HepG2 (cell line): ENCODE measurements around the gene ANKS1B. TPM values are rescaled to one million over a fixed set of nuclear protein-coding genes. Genes with fewer than 3 reads are reported as not detected.

Experiments
- ATAC-seq: fragments of 200-7000 bp; cut with Tn5 transposase; 3 replicates; pipeline ENCODE4 v1.9.1; 2020; ENCODE audit warnings: mild to moderate bottlenecking, moderate library complexity
- BruUV-seq: library from RNA; stranded (reverse); fragments of 400-500 nt; replicated peaks from 2 replicates; lab custom pipeline; 2021; lab: Mats Ljungman, UMichigan
- CTCF ChIA-PET: fragments of 300-600 bp; formaldehyde crosslinking; extraction: SDS; loops from one replicate; lab custom pipeline; 2021; ENCODE audit warnings: low total read pairs, inconsistent platforms, low intra/inter-chr PET ratio; lab: Yijun Ruan, JAX
- POLR2A ChIA-PET: fragments of 350-600 bp; sonication (Branson Sonifier 250); formaldehyde crosslinking; loops from one replicate; lab custom pipeline; 2020; ENCODE audit warnings: antibody characterized with exemption, inconsistent platforms; lab: Yijun Ruan, JAX
- DNase-seq: peaks from one replicate; pipeline ENCODE4 v3.0.0-alpha.2; 2015; ENCODE audit warnings: low spot score
- FAIRE-seq: peaks from 3 replicates; lab custom pipeline; 2011; peaks lifted over from hg19 to GRCh38; lab: Jason Lieb, UNC
- H2AFZ ChIP-seq: one replicate; pipeline ENCODE4 v1.6.1; 2011; ENCODE audit warnings: low read length, inconsistent platforms
- H3K27ac ChIP-seq: fragments of 300-600 bp; 3 replicates; pipeline ENCODE4 v1.8.0; 2011; ENCODE audit warnings: mixed run types, mild to moderate bottlenecking, mixed read lengths, low read length, inconsistent platforms; ENCODE audit not compliant: insufficient read depth; ENCODE audit errors: extremely low read length
- H3K27me3 ChIP-seq, 2 experiments: fragments of 200-600 bp in 1 of 2; 2 replicates in 1 of 2; 3 replicates in 1 of 2; pipeline versions ENCODE4 v1.6.0 to v1.8.0; 2011; ENCODE audit warnings: low read length in 2 of 2, mild to moderate bottlenecking in 2 of 2, moderate library complexity in 2 of 2, inconsistent platforms in 1 of 2; ENCODE audit not compliant: insufficient read depth in 2 of 2, control insufficient read depth in 1 of 2
- H3K36me3 ChIP-seq, 2 experiments: fragments of 200-600 bp in 1 of 2; replicated peaks in 1 of 2; 2 replicates in 1 of 2; 3 replicates in 1 of 2; pipeline versions ENCODE4 v1.5.1 to v1.8.0; 2011; ENCODE audit warnings: low read length in 2 of 2, inconsistent platforms in 1 of 2; ENCODE audit not compliant: insufficient read depth in 2 of 2, control insufficient read depth in 1 of 2
- H3K4me1 ChIP-seq: 2 replicates; pipeline ENCODE4 v1.5.1; 2012; ENCODE audit warnings: low read length, inconsistent platforms; ENCODE audit not compliant: insufficient read depth
- H3K4me2 ChIP-seq: 2 replicates; pipeline ENCODE4 v1.6.0; 2011; ENCODE audit warnings: low read depth, low read length, inconsistent platforms
- H3K4me3 ChIP-seq, 3 experiments: fragments of 200-600 bp in 1 of 3; sonication (generic), shearing (Covaris generic) in 1 of 3; replicated peaks in 1 of 3; 2 replicates each; pipeline ENCODE4 v1.5.1; 2011 to 2016; ENCODE audit warnings: low read length in 3 of 3, inconsistent platforms in 2 of 3, low read depth in 2 of 3, mild to moderate bottlenecking in 2 of 3, control low read depth in 1 of 3, mixed read lengths in 1 of 3; ENCODE audit not compliant: insufficient read depth in 1 of 3
- H3K79me2 ChIP-seq: one replicate; pipeline ENCODE4 v1.6.1; 2011; ENCODE audit warnings: low read length, inconsistent platforms; ENCODE audit not compliant: insufficient read depth
- H3K9ac ChIP-seq: 2 replicates; pipeline ENCODE4 v1.6.0; 2011; ENCODE audit warnings: mild to moderate bottlenecking, low read depth, low read length, inconsistent platforms; ENCODE audit not compliant: insufficient read depth
- H3K9me3 ChIP-seq: 2 replicates; pipeline ENCODE4 v1.5.1; 2012; ENCODE audit warnings: mild to moderate bottlenecking, low read length
- H4K20me1 ChIP-seq: 2 replicates; pipeline ENCODE4 v1.6.0; 2011; ENCODE audit warnings: inconsistent platforms, mild to moderate bottlenecking, low read length, moderate library complexity; ENCODE audit not compliant: insufficient read depth
- CEBPB ChIP-seq: IDR thresholded peaks from 2 replicates; pipeline ENCODE4 v1.6.1; 2011; ENCODE audit warnings: low read depth, low read length, improper control_type of control experiment, borderline replicate concordance
- GMEB2 ChIP-seq: IDR thresholded peaks from 2 replicates; pipeline ENCODE4 v1.6.1; 2016; ENCODE audit warnings: missing biosample characterization, missing genetic modification reagents, low read depth
- KDM6A ChIP-seq: IDR thresholded peaks from 2 replicates; pipeline ENCODE4 v1.6.1; 2016; ENCODE audit warnings: low read depth
- THRA ChIP-seq: sonication (generic); formaldehyde crosslinking; IDR thresholded peaks from 2 replicates; pipeline ENCODE4 v1.4.0; 2020; ENCODE audit warnings: missing genetic modification reagents, borderline replicate concordance
- ZNF260 ChIP-seq: sonication (generic); formaldehyde crosslinking; IDR thresholded peaks from 2 replicates; pipeline ENCODE4 v1.4.0; 2020; ENCODE audit warnings: missing genetic modification reagents, low read depth, mild to moderate bottlenecking, borderline replicate concordance
- ZNF839 ChIP-seq: sonication (generic); formaldehyde crosslinking; IDR thresholded peaks from 2 replicates; pipeline ENCODE4 v1.4.0; 2020; ENCODE audit warnings: missing genetic modification reagents, mild to moderate bottlenecking, borderline replicate concordance
- WGBS: methylation state at CpG from one replicate; pipeline ENCODE4 v1.1.6; 2017; ENCODE audit warnings: low lambda C conversion rate; 5-methylcytosine and 5-hydroxymethylcytosine counted together
- in situ Hi-C: cut with HindIII; loops from 2 replicates; pipeline ENCODE4 v1.10.0; 2017; ENCODE audit warnings: low pct_unique_long_range_greater_than_20kb; ENCODE audit not compliant: extremely low pct_ligation_motif_present
- intact Hi-C: fragments of 100-400 bp; cut with micrococcal nuclease; formaldehyde crosslinking; loops from one replicate; pipeline ENCODE4 v1.10.0; 2022; ENCODE audit not compliant: unreplicated experiment
- polyA plus RNA-seq, 8 experiments: library from polyadenylated mRNA; depleted of rRNA in 3 of 8; stranded (reverse) in 7 of 8; unstranded in 1 of 8; fragments of >200 nt; fragmentation: Illumina TruSeq in 4 of 8; extraction: Trizol in 4 of 8; gene quantifications; 2 replicates each; pipeline versions ENCODE4 v1.2.1 to v1.2.3, GENCODE V29; 2011 to 2016; ENCODE audit warnings: low read depth in 4 of 8, missing spikeins in 1 of 8, mixed read lengths in 1 of 8; ENCODE audit not compliant: insufficient read depth in 1 of 8
- total RNA-seq, 5 experiments: library from RNA; depleted of rRNA; stranded (reverse); fragments of >200 nt; fragmentation: Illumina TruSeq; extraction: Trizol; gene quantifications; 2 replicates each; pipeline ENCODE4 v1.2.3, GENCODE V29; 2016; ENCODE audit warnings: low read depth in 1 of 5

Gene ANKS1B
- total and polyA plus RNA-seq, 2 of the 13 experiments (the other 11 are each of a cell fraction or from before 2014, with no cell fraction given) = 0.15 TPM; not detected in 1

- TF ChIP-seq GMEB2 (CRISPR knock-in tag) (no peak), ZNF839 (no peak), ZNF260 (CRISPR knock-in tag) (no peak), KDM6A (no peak)
These were observed 488.9 kb downstream of the ANKS1B start (continued) for GRCh38 chr12:99495799-99496198.

DNA sequence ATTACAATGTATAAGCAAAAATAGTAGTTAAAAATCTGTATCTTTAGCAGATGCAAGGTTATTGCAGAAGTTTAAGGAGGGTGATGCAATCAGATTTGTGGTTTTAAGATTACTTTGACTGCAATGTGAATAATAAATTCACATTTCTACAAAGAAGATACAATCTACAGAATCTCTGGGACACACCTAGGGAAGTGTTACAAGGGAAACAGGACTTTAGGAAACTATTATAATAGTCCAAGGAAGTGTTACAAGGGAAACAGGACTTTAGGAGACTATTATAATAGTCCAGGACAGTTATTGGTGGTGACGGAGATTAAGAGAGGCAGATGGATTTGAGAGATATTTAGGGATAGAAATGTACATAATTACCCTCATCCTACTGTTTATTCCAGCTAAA is 491.5 kb downstream of the ANKS1B start:
- H3K36me3 ChIP-seq = no peaks in the 10 kb centered on the region
- no peak for ATAC-seq
- 0% methylated on average over 1 of the region's 1 CpG for WGBS
- CTCF ChIA-PET = no interaction called here
- no peak for DNase-seq
- no TSS peak for BruUV-seq
- H3K4me1 ChIP-seq = no peaks in the 10 kb centered on the region
- H3K27ac ChIP-seq = no peak overlapping the region
- no peak overlapping the region for H3K4me2 ChIP-seq
- H3K4me3 ChIP-seq = no peak overlapping the region
- H2AFZ ChIP-seq = no peak overlapping the region
- POLR2A ChIA-PET = no interaction called here
- H4K20me1 ChIP-seq = no peaks in the 10 kb centered on the region
- FAIRE-seq = no peak
- no peak overlapping the region for H3K9ac ChIP-seq
- no peaks in the 10 kb centered on the region; a peak in 1 of 5 replicates for H3K27me3 ChIP-seq
- no peak for TF ChIP-seq THRA
- peak; percentile 30; the same call in 1 of the 2 replicates for TF ChIP-seq CEBPB
- in situ Hi-C loops (no loop called here), intact Hi-C loops (no loop called here)
- no peaks in the 10 kb centered on the region for H3K9me3 ChIP-seq
- H3K79me2 ChIP-seq = no peaks in the 10 kb centered on the region
